GM12878 (cell line): ENCODE measurements around the gene NOS3. TPM values are rescaled to one million over a fixed set of nuclear protein-coding genes. Genes with fewer than 3 reads are reported as not detected.

Experiments used
- ATAC-seq: fragments of 200-7000 bp; cut with Tn5 transposase; 3 replicates; pipeline ENCODE4 v1.9.1; 2020; ENCODE audit warnings: mild to moderate bottlenecking, moderate library complexity
- BruUV-seq: library from RNA; stranded (reverse); fragments of 400-500 nt; replicated peaks from 2 replicates; lab custom pipeline; 2021; lab: Mats Ljungman, UMichigan
- CTCF ChIA-PET: fragments of 300-600 bp; sonication (Branson Sonifier 250); formaldehyde crosslinking; extraction: SDS; loops from one replicate; lab custom pipeline; 2021; ENCODE audit warnings: inconsistent platforms; lab: Yijun Ruan, JAX
- POLR2A ChIA-PET: fragments of 350-600 bp; formaldehyde crosslinking; extraction: SDS; loops from one replicate; lab custom pipeline; 2021; ENCODE audit warnings: inconsistent platforms; lab: Charles Lee
- RAD21 ChIA-PET: fragments of 300-600 bp; sonication (Branson Sonifier 250); formaldehyde crosslinking; loops from one replicate; lab custom pipeline; 2023; ENCODE audit warnings: antibody characterized with exemption; ENCODE audit not compliant: unreplicated experiment; lab: Charles Lee
- SMC1A ChIA-PET: fragments of 300-600 bp; sonication (Branson Sonifier 250); formaldehyde crosslinking; loops from one replicate; lab custom pipeline; 2023; ENCODE audit not compliant: unreplicated experiment, uncharacterized antibody; lab: Charles Lee
- DNase-seq: peaks from one replicate; pipeline ENCODE4 v3.0.0-alpha.2; 2011; ENCODE audit warnings: low read depth, low spot score
- FAIRE-seq: peaks from 3 replicates; lab custom pipeline; 2011; peaks lifted over from hg19 to GRCh38; lab: Jason Lieb, UNC
- H2AFZ ChIP-seq: 2 replicates; pipeline ENCODE4 v1.6.0; 2011; ENCODE audit warnings: low read depth, low read length, control low read depth; ENCODE audit not compliant: control insufficient read depth
- H3K27ac ChIP-seq: 2 replicates; pipeline ENCODE4 v1.5.1; 2011; ENCODE audit warnings: control low read depth; ENCODE audit not compliant: control insufficient read depth, insufficient read depth
- H3K27me3 ChIP-seq, 2 experiments: replicated peaks in 1 of 2; 2 replicates each; pipeline versions ENCODE4 v1.6.0 to v1.6.1; 2011; ENCODE audit warnings: low read length in 1 of 2; ENCODE audit not compliant: control insufficient read depth in 2 of 2, insufficient read depth in 2 of 2
- H3K36me3 ChIP-seq, 2 experiments: 2 replicates each; pipeline ENCODE4 v1.5.1; 2011; ENCODE audit warnings: low read length in 1 of 2; ENCODE audit not compliant: control insufficient read depth in 2 of 2, insufficient read depth in 2 of 2
- H3K4me1 ChIP-seq: 2 replicates; pipeline ENCODE4 v1.6.1; 2011; ENCODE audit warnings: mild to moderate bottlenecking, low read length, moderate library complexity, mixed read lengths; ENCODE audit not compliant: control insufficient read depth, insufficient read depth
- H3K4me2 ChIP-seq: 2 replicates; pipeline ENCODE4 v1.6.0; 2011; ENCODE audit warnings: control low read depth; ENCODE audit not compliant: control insufficient read depth, insufficient read depth
- H3K4me3 ChIP-seq: fragments of 200-600 bp; sonication (generic); 2 replicates; pipeline ENCODE4 v1.5.1; 2016
- H3K79me2 ChIP-seq: 2 replicates; pipeline ENCODE4 v1.6.0; 2011; ENCODE audit warnings: low read length; ENCODE audit not compliant: control insufficient read depth, insufficient read depth
- H3K9ac ChIP-seq: 2 replicates; pipeline ENCODE4 v1.8.0; 2011; ENCODE audit warnings: low read length, control low read depth, mixed read lengths; ENCODE audit not compliant: control insufficient read depth, insufficient read depth
- H3K9me3 ChIP-seq: replicated peaks from 3 replicates; pipeline ENCODE4 v1.5.1; 2011; ENCODE audit warnings: mild to moderate bottlenecking, low read length; ENCODE audit not compliant: control insufficient read depth, insufficient read depth
- H4K20me1 ChIP-seq: 2 replicates; pipeline ENCODE4 v1.6.0; 2011; ENCODE audit not compliant: control insufficient read depth, insufficient read depth
- ATF7 ChIP-seq: fragments of 450-650 bp; IDR thresholded peaks from 2 replicates; pipeline ENCODE4 v1.6.1; 2016; ENCODE audit warnings: low read depth, mild to moderate bottlenecking
- BMI1 ChIP-seq: fragments of 450-650 bp; IDR thresholded peaks from 2 replicates; pipeline ENCODE4 v1.6.1; 2016; ENCODE audit warnings: mild to moderate bottlenecking, moderate library complexity, borderline replicate concordance
- CTCF ChIP-seq, 3 experiments: IDR thresholded peaks in 2 of 3; conservative IDR thresholded peaks in 1 of 3; 2 replicates each; pipeline ENCODE4 v1.5.1; 2011; ENCODE audit warnings: low read depth in 3 of 3, low read length in 3 of 3, mild to moderate bottlenecking in 3 of 3, control low read depth in 2 of 3, moderate library complexity in 2 of 3, inconsistent platforms in 1 of 3, mixed read lengths in 1 of 3; ENCODE audit not compliant: control insufficient read depth in 2 of 3, insufficient read depth in 1 of 3; ENCODE audit errors: extremely low read depth in 1 of 3
- EZH2 ChIP-seq: IDR thresholded peaks from 2 replicates; pipeline ENCODE4 v1.6.1; 2012; ENCODE audit warnings: low read depth, mild to moderate bottlenecking, control low read depth, inconsistent platforms, low read length, borderline replicate concordance; ENCODE audit not compliant: control insufficient read depth
- HDGF ChIP-seq: fragments of 450-650 bp; IDR thresholded peaks from 2 replicates; pipeline ENCODE4 v1.6.1; 2016; ENCODE audit warnings: antibody characterized with exemption
- KLF5 ChIP-seq: fragments of 450-650 bp; IDR thresholded peaks from 2 replicates; pipeline ENCODE4 v1.6.1; 2014; ENCODE audit warnings: mild to moderate bottlenecking; ENCODE audit not compliant: partially characterized antibody
- MTA3 ChIP-seq: IDR thresholded peaks from 2 replicates; pipeline ENCODE4 v1.6.1; 2012; ENCODE audit warnings: low read length, inconsistent platforms, borderline replicate concordance
- MXI1 ChIP-seq: fragments of 150-350 bp; IDR thresholded peaks from 2 replicates; pipeline ENCODE4 v1.6.1; 2011; ENCODE audit warnings: low read depth, mild to moderate bottlenecking, inconsistent platforms, low read length, improper control_type of control experiment
- NBN ChIP-seq: fragments of 450-650 bp; IDR thresholded peaks from 2 replicates; pipeline ENCODE4 v1.6.1; 2016
- RCOR1 ChIP-seq: conservative IDR thresholded peaks from 2 replicates; pipeline ENCODE4 v1.6.1; 2012; ENCODE audit warnings: low read depth, low read length, improper control_type of control experiment
- SIN3A ChIP-seq: IDR thresholded peaks from 2 replicates; pipeline ENCODE4 v1.6.1; 2012; ENCODE audit warnings: low read depth, low read length, improper control_type of control experiment
- SRF ChIP-seq, 2 experiments: IDR thresholded peaks; 2 replicates each; pipeline ENCODE4 v1.6.1; 2011; ENCODE audit warnings: low read depth in 2 of 2, low read length in 2 of 2, mild to moderate bottlenecking in 1 of 2, moderate library complexity in 1 of 2
- SUPT20H ChIP-seq: IDR thresholded peaks from 2 replicates; pipeline ENCODE4 v1.6.1; 2011; ENCODE audit warnings: low read depth, mild to moderate bottlenecking, low read length, moderate library complexity, borderline replicate concordance; ENCODE audit not compliant: control insufficient read depth
- WRNIP1 ChIP-seq: IDR thresholded peaks from 2 replicates; pipeline ENCODE4 v1.6.1; 2011; ENCODE audit warnings: low read depth, low read length, improper control_type of control experiment, borderline replicate concordance
- YY1 ChIP-seq: IDR thresholded peaks from 2 replicates; pipeline ENCODE4 v1.6.1; 2011; ENCODE audit warnings: low read depth, mild to moderate bottlenecking, low read length
- ZZZ3 ChIP-seq: IDR thresholded peaks from 2 replicates; pipeline ENCODE4 v1.6.1; 2011; ENCODE audit warnings: low read depth; ENCODE audit not compliant: control insufficient read depth, insufficient read length
- WGBS: methylation state at CpG from one replicate; pipeline ENCODE4 v1.1.6; 2016; ENCODE audit warnings: low lambda C conversion rate; ENCODE audit not compliant: insufficient replicate concordance, insufficient coverage; ENCODE audit errors: missing lambda C conversion rate; 5-methylcytosine and 5-hydroxymethylcytosine counted together
- in situ Hi-C: fragments of 300-500 bp; cut with MboI; formaldehyde crosslinking; loops from 9 replicates; pipeline ENCODE4 v1.14.3; 2018; ENCODE audit warnings: mixed read lengths
- intact Hi-C: fragments of 100-400 bp; cut with micrococcal nuclease; formaldehyde crosslinking; loops from one replicate; pipeline ENCODE4 v1.14.2; 2022; ENCODE audit not compliant: unreplicated experiment
- polyA plus RNA-seq, 11 experiments: library from polyadenylated mRNA; depleted of rRNA in 4 of 11; unstranded in 6 of 11; stranded (reverse) in 5 of 11; fragments of >200 nt; fragmentation: Nextera tagmentation in 4 of 11; fragmentation: Illumina TruSeq in 1 of 11; extraction: Ambion mirVana in 4 of 11; extraction: Trizol in 1 of 11; gene quantifications; 1 replicate in 1 of 11; 2 replicates in 10 of 11; pipeline versions ENCODE4 v1.2.1 to v1.2.3, GENCODE V29; 2011 to 2016; ENCODE audit warnings: inconsistent platforms in 2 of 11, missing spikeins in 2 of 11, low read depth in 1 of 11
- total RNA-seq, 4 experiments: library from RNA; depleted of rRNA in 3 of 4; stranded (reverse); fragments of >200 nt in 3 of 4; fragmentation: Illumina TruSeq in 1 of 4; extraction: Trizol in 1 of 4; gene quantifications; 2 replicates each; pipeline versions ENCODE4 v1.2.1 to v1.2.3, GENCODE V29; 2013 to 2021
- TF ChIP-seq, protein P1 (sequence below): IDR thresholded peaks from 2 replicates; pipeline ENCODE4 v1.6.1; 2012; ENCODE audit warnings: low read length, inconsistent platforms

The NOS3 gene
- total and polyA plus RNA-seq, 10 of the 15 experiments (the other 5 are each of a cell fraction or from before 2014, with no cell fraction given) = 0.06 to 0.92 (median 0.30) TPM; not detected in 3

DNA sequence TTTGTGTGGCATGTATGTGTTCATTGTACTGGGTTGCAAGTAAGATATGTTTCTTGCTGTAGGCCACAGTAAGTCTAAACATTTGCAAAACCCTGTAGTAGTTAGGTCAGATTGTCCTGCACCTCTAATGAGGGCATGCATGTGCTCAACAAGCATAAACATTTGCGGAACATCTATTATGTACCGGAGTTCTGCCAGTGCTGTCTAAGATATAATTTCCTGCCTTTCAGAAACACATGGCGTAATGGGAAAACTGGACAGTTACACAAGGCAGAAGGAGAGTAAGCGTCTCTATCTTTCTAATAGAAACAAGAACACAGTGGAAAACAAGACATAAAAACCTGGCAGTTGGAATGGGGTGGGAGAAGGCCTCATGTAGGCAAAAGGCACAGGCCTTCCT, 40.2 kb downstream of the NOS3 start:
- no TSS peak for BruUV-seq
- Histone ChIP-seq H3K9me3 (no peaks in the 10 kb centered on the region), H3K4me3 (no peak overlapping the region), H3K9ac (no peak overlapping the region), H3K27ac (no peak overlapping the region), H3K79me2 (no peaks in the 10 kb centered on the region; the same call in 1 of the 2 replicates), H3K4me2 (no peak overlapping the region), H3K36me3 (peaks cover 0 to 3% of the 10 kb centered on the region in 2 experiments; a peak in 1 of 4 replicates), H3K4me1 (peaks cover 4% of the 10 kb centered on the region), H2AFZ (no peak overlapping the region), H3K27me3 (no peaks in the 10 kb centered on the region), H4K20me1 (no peaks in the 10 kb centered on the region)
- intact Hi-C loops (no loop called here), in situ Hi-C loops (no loop called here)
- DNase-seq (no peak), ATAC-seq (no peak), FAIRE-seq (no peak)
- ChIA-PET CTCF (interaction anchor here (1.5 to 2.9 kb wide), 2 partner anchors 23 to 80 kb away, joined by 5 to 15 read pairs; no protein-coding TSS in a partner anchor), POLR2A (no interaction called here), SMC1A (no interaction called here), RAD21 (no interaction called here)
- no peak for TF ChIP-seq CTCF (IDR thresholded peaks at IDR 0.05 in 2 of 3, conservative IDR thresholded peaks at IDR 0.05 in 1 of 3; ENCODE audit: control insufficient read depth in 2 of 3, extremely low read depth in 1 of 3, insufficient read depth in 1 of 3, low read depth in 3 of 3, low read length in 3 of 3)
- no peak for TF ChIP-seq MTA3
- TF ChIP-seq RCOR1 = no peak
- TF ChIP-seq YY1 = no peak
- TF ChIP-seq SIN3A = no peak
- no peak for TF ChIP-seq BMI1
- no peak for TF ChIP-seq MXI1
- no peak for TF ChIP-seq SRF (IDR thresholded peaks at IDR 0.05; ENCODE audit: low read depth in 2 of 2, low read length in 2 of 2)
- no peak for TF ChIP-seq ZZZ3
- no peak for TF ChIP-seq KLF5
- no peak for TF ChIP-seq HDGF
- no peak for TF ChIP-seq EZH2
- no peak for TF ChIP-seq SUPT20H
- no peak for TF ChIP-seq WRNIP1
- TF ChIP-seq NBN = no peak
- no peak for TF ChIP-seq ATF7
- TF ChIP-seq, protein P1, sequence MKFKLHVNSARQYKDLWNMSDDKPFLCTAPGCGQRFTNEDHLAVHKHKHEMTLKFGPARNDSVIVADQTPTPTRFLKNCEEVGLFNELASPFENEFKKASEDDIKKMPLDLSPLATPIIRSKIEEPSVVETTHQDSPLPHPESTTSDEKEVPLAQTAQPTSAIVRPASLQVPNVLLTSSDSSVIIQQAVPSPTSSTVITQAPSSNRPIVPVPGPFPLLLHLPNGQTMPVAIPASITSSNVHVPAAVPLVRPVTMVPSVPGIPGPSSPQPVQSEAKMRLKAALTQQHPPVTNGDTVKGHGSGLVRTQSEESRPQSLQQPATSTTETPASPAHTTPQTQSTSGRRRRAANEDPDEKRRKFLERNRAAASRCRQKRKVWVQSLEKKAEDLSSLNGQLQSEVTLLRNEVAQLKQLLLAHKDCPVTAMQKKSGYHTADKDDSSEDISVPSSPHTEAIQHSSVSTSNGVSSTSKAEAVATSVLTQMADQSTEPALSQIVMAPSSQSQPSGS = no peak
- WGBS = 95% methylated on average over 4 of the region's 4 CpGs
